WTC11 (cell line): ENCODE measurements around the gene SLC10A7.

Source experiments
- ELF4 ChIP-seq: sonication (generic); formaldehyde crosslinking; IDR thresholded peaks from 2 replicates; pipeline ENCODE4 v1.8.1; 2022; ENCODE audit warnings: low read depth, mild to moderate bottlenecking, moderate library complexity, missing genetic modification reagents
- TF ChIP-seq, protein P1 (sequence below): fragments of 200-600 bp; IDR thresholded peaks from 2 replicates; pipeline ENCODE4 v1.8.0; 2022; ENCODE audit warnings: antibody characterized with exemption

DNA sequence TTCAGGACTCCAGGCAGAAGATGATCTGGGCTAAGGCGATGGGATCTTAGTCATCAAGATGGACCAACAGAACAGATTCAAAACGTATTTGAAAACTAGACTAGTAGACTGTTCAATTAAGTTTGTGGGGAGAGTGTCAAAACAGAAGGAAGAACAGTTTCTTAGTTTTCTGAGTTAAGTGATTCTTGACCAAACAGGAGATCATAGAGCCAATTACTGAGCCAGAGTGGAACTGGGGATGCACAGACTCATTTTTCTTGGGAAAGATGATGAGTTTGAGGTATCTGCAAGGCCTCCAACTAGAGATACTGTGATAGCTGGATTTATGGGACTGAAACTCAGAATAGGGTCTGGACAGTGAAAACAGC, 187.9 kb downstream of the SLC10A7 start:
- TF ChIP-seq, protein P1, sequence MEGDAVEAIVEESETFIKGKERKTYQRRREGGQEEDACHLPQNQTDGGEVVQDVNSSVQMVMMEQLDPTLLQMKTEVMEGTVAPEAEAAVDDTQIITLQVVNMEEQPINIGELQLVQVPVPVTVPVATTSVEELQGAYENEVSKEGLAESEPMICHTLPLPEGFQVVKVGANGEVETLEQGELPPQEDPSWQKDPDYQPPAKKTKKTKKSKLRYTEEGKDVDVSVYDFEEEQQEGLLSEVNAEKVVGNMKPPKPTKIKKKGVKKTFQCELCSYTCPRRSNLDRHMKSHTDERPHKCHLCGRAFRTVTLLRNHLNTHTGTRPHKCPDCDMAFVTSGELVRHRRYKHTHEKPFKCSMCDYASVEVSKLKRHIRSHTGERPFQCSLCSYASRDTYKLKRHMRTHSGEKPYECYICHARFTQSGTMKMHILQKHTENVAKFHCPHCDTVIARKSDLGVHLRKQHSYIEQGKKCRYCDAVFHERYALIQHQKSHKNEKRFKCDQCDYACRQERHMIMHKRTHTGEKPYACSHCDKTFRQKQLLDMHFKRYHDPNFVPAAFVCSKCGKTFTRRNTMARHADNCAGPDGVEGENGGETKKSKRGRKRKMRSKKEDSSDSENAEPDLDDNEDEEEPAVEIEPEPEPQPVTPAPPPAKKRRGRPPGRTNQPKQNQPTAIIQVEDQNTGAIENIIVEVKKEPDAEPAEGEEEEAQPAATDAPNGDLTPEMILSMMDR, result no peak
- no peak for TF ChIP-seq ELF4 (CRISPR knock-in tag)
